Measurements from ENCODE around the gene ZNF366. TPM values are rescaled to one million over a fixed set of nuclear protein-coding genes. Genes with fewer than 3 reads are reported as not detected.

Gene ZNF366
- total and polyA plus RNA-seq, 2 donors, result 0.59 to 3.8 TPM

DNA sequence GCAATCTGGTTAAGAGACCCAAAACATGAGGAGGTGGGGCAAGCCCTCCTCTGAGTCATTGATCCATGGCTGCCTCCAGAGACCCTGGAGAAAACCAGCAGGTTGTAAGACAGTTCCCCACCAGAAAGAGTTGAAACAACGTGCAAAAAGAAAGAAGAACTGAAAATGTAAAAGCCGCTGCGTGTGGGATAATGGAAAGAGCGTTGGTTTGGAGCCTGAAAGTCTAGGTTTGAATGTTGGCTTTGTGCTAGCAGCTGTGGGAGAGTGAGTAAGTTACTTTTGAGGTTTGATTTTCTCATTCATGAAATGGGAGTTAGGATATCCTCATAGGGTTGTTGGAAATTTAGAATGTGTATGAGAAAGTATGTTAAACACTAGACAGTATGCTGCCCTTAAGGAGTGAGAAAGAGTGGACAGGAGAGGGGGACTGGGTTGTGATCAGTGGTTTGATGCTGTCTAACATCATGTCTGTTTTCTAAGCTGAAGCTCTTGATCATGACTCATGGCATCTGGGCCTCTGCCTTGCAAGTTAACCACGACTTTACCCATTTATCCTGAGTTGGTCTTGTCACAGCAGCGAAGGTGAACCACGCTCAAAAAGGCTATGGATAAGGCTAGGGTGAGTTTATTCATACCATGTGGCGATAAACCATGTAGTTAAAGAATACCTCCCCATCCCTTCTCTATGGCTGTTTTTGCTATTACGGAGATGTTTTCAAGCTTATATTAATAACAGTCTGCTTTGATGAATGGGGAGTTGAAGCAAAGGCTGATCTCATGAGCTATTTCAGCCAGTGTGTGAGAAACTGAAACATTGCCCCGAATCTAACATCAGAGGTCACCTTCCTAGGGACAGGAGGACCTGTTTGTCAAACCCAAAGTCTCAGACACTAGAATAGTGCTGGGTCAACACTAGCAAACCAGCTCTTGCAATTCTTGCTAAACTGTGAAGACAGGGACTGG, 41.3 kb downstream of the ZNF366 start:
- Histone ChIP-seq H3K27ac (ENCODE audit: low read depth in 1 of 2, low read length in 1 of 2) (no peak overlapping the region), H3K4me1 (ENCODE audit: control insufficient read depth in 2 of 2, insufficient read depth in 2 of 2, low read length in 2 of 2) (no peaks in the 10 kb centered on the region)
- 79% methylated on average over 10 of the region's 10 CpGs for WGBS

GRCh38 chr5:72465066-72465465, 42.1 kb downstream of the ZNF366 start:
- Histone ChIP-seq H3K9me3 (ENCODE audit: control insufficient read depth in 2 of 2, insufficient read depth in 1 of 2, low read length in 1 of 2) (peaks cover 0 to 1% of the 10 kb centered on the region in 2 donors), H3K4me3 (ENCODE audit: low read length in 2 of 2) (no peak overlapping the region), H3K4me1 (ENCODE audit: control insufficient read depth in 2 of 2, insufficient read depth in 2 of 2, low read length in 2 of 2) (no peaks in the 10 kb centered on the region), H3K27ac (ENCODE audit: low read depth in 1 of 2, low read length in 1 of 2) (no peak overlapping the region), H3K27me3 (ENCODE audit: control insufficient read depth in 2 of 2, insufficient read depth in 1 of 2, low read length in 1 of 2) (no peaks in the 10 kb centered on the region), H3K36me3 (ENCODE audit: control insufficient read depth in 2 of 2, insufficient read depth in 2 of 2, low read length in 1 of 2) (no peaks in the 10 kb centered on the region)
- DNase-seq (ENCODE audit: low read depth in 6 of 9, low spot score in 9 of 9), result no peak
- 66% methylated on average over 2 of the region's 2 CpGs for WGBS

More for the DNA sequence above, 41.3 kb downstream of the ZNF366 start:
- Histone ChIP-seq H3K4me3 (ENCODE audit: low read length in 2 of 2) (no peak overlapping the region), H3K9me3 (ENCODE audit: control insufficient read depth in 2 of 2, insufficient read depth in 1 of 2, low read length in 1 of 2) (no peaks in the 10 kb centered on the region), H3K36me3 (ENCODE audit: control insufficient read depth in 2 of 2, insufficient read depth in 2 of 2, low read length in 1 of 2) (no peaks in the 10 kb centered on the region), H3K27me3 (ENCODE audit: control insufficient read depth in 2 of 2, insufficient read depth in 1 of 2, low read length in 1 of 2) (no peaks in the 10 kb centered on the region)
- no peak for DNase-seq (ENCODE audit: low read depth in 6 of 9, low spot score in 9 of 9)

- Histone ChIP-seq H3K36me3 (ENCODE audit: control insufficient read depth in 2 of 2, insufficient read depth in 2 of 2, low read length in 1 of 2) (no peaks in the 10 kb centered on the region), H3K9me3 (ENCODE audit: control insufficient read depth in 2 of 2, insufficient read depth in 1 of 2, low read length in 1 of 2) (peaks cover 0 to 1% of the 10 kb centered on the region in 2 donors), H3K27me3 (ENCODE audit: control insufficient read depth in 2 of 2, insufficient read depth in 1 of 2, low read length in 1 of 2) (no peaks in the 10 kb centered on the region), H3K4me3 (ENCODE audit: low read length in 2 of 2) (no peak overlapping the region), H3K4me1 (ENCODE audit: control insufficient read depth in 2 of 2, insufficient read depth in 2 of 2, low read length in 2 of 2) (peaks cover 0 to 4% of the 10 kb centered on the region in 2 donors), H3K27ac (ENCODE audit: low read depth in 1 of 2, low read length in 1 of 2) (no peak overlapping the region)
- DNase-seq (ENCODE audit: low read depth in 6 of 9, low spot score in 9 of 9), result no peak
- 91% methylated on average over 6 of the region's 6 CpGs for WGBS
Measured at GRCh38 chr5:72464071-72464470, 43.1 kb downstream of the ZNF366 start.

- Histone ChIP-seq H3K27ac (ENCODE audit: low read depth in 1 of 2, low read length in 1 of 2) (no peak overlapping the region), H3K36me3 (ENCODE audit: control insufficient read depth in 2 of 2, insufficient read depth in 2 of 2, low read length in 1 of 2) (no peaks in the 10 kb centered on the region), H3K4me3 (ENCODE audit: low read length in 2 of 2) (no peak overlapping the region), H3K4me1 (ENCODE audit: control insufficient read depth in 2 of 2, insufficient read depth in 2 of 2, low read length in 2 of 2) (peaks cover 0 to 7% of the 10 kb centered on the region in 2 donors), H3K9me3 (ENCODE audit: control insufficient read depth in 2 of 2, insufficient read depth in 1 of 2, low read length in 1 of 2) (peaks cover 0 to 1% of the 10 kb centered on the region in 2 donors), H3K27me3 (ENCODE audit: control insufficient read depth in 2 of 2, insufficient read depth in 1 of 2, low read length in 1 of 2) (no peaks in the 10 kb centered on the region)
- DNase-seq (ENCODE audit: low read depth in 6 of 9, low spot score in 9 of 9), result no peak
- WGBS, result 92% methylated on average over 6 of the region's 6 CpGs
Measured at GRCh38 chr5:72463449-72464052, 43.7 kb downstream of the ZNF366 start.

DNA sequence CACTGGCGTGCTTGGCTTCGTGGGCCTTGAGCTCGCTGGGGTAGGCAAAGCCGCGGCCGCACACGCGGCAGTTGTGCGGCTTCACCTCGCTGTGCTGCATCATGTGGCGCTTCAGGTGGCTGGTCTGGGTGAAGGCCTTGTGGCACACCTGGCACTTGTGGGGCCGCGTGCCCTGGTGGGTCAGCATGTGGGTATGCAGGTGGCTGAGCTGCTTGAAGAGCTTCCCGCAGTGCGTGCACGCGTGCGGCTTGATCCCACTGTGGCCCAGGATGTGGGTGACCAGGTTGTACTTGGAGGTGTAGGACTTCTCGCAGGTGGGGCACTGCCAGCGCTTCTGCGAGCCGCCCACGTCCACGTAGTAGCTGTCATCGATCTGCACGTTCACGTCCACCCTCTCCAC, 46.8 kb downstream of the ZNF366 start:
- DNase-seq (ENCODE audit: low read depth in 6 of 9, low spot score in 9 of 9), result no peak
- WGBS, result 98% methylated on average over 27 of the region's 27 CpGs

GRCh38 chr5:72459913-72460312, 47.3 kb downstream of the ZNF366 start:
- WGBS, result 97% methylated on average over 18 of the region's 18 CpGs
- Histone ChIP-seq H3K36me3 (ENCODE audit: control insufficient read depth in 2 of 2, insufficient read depth in 2 of 2, low read length in 1 of 2) (no peaks in the 10 kb centered on the region), H3K27ac (ENCODE audit: low read depth in 1 of 2, low read length in 1 of 2) (no peak overlapping the region), H3K27me3 (ENCODE audit: control insufficient read depth in 2 of 2, insufficient read depth in 1 of 2, low read length in 1 of 2) (no peaks in the 10 kb centered on the region), H3K4me1 (ENCODE audit: control insufficient read depth in 2 of 2, insufficient read depth in 2 of 2, low read length in 2 of 2) (peaks cover 0 to 7% of the 10 kb centered on the region in 2 donors), H3K4me3 (ENCODE audit: low read length in 2 of 2) (no peak overlapping the region), H3K9me3 (ENCODE audit: control insufficient read depth in 2 of 2, insufficient read depth in 1 of 2, low read length in 1 of 2) (peaks cover 0 to 1% of the 10 kb centered on the region in 2 donors)
- no peak for DNase-seq (ENCODE audit: low read depth in 6 of 9, low spot score in 9 of 9)

More for the DNA sequence above, 46.8 kb downstream of the ZNF366 start:
- Histone ChIP-seq H3K4me3 (ENCODE audit: low read length in 2 of 2) (no peak overlapping the region), H3K9me3 (ENCODE audit: control insufficient read depth in 2 of 2, insufficient read depth in 1 of 2, low read length in 1 of 2) (peaks cover 0 to 1% of the 10 kb centered on the region in 2 donors), H3K27ac (ENCODE audit: low read depth in 1 of 2, low read length in 1 of 2) (no peak overlapping the region), H3K27me3 (ENCODE audit: control insufficient read depth in 2 of 2, insufficient read depth in 1 of 2, low read length in 1 of 2) (no peaks in the 10 kb centered on the region), H3K4me1 (ENCODE audit: control insufficient read depth in 2 of 2, insufficient read depth in 2 of 2, low read length in 2 of 2) (peaks cover 0 to 7% of the 10 kb centered on the region in 2 donors), H3K36me3 (ENCODE audit: control insufficient read depth in 2 of 2, insufficient read depth in 2 of 2, low read length in 1 of 2) (no peaks in the 10 kb centered on the region)

DNA sequence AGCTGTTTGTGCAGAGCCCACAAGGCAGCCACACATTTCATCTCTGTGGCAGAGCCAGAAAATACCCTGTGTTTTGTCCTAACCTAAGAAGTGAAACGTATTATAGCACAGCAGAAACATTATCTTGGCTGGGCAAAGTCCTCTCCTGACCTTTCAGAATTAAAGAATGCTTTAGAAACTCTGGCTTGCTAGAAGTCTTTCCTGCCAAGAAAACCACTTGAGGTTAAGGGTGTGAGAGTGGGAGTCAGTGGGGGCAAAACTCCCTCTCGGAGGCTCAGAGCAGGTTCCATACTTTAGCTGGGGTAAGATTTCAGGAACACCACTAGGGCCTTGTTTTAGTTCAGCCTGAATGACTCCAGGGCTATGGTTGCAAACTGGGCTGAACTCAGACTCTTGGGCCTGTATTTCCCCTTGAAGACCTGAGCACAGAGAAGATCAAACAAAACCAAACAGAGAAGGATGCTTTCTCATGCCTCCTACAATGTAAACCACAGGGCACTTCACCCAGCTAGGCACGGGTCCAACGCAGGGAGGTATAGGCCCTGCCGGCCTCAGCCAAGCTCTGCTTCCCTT, 48.0 kb downstream of the ZNF366 start:
- Histone ChIP-seq H3K27me3 (ENCODE audit: control insufficient read depth in 2 of 2, insufficient read depth in 1 of 2, low read length in 1 of 2) (no peaks in the 10 kb centered on the region), H3K9me3 (ENCODE audit: control insufficient read depth in 2 of 2, insufficient read depth in 1 of 2, low read length in 1 of 2) (peaks cover 0 to 1% of the 10 kb centered on the region in 2 donors), H3K4me3 (ENCODE audit: low read length in 2 of 2) (no peak overlapping the region), H3K27ac (ENCODE audit: low read depth in 1 of 2, low read length in 1 of 2) (no peak overlapping the region), H3K4me1 (ENCODE audit: control insufficient read depth in 2 of 2, insufficient read depth in 2 of 2, low read length in 2 of 2) (peaks cover 0 to 7% of the 10 kb centered on the region in 2 donors), H3K36me3 (ENCODE audit: control insufficient read depth in 2 of 2, insufficient read depth in 2 of 2, low read length in 1 of 2) (no peaks in the 10 kb centered on the region)
- DNase-seq (ENCODE audit: low read depth in 6 of 9, low spot score in 9 of 9), result no peak
- 33% methylated on average over 5 of the region's 5 CpGs for WGBS

GRCh38 chr5:72458407-72458806, 48.8 kb downstream of the ZNF366 start:
- Histone ChIP-seq H3K27ac (ENCODE audit: low read depth in 1 of 2, low read length in 1 of 2) (no peak overlapping the region), H3K27me3 (ENCODE audit: control insufficient read depth in 2 of 2, insufficient read depth in 1 of 2, low read length in 1 of 2) (no peaks in the 10 kb centered on the region), H3K4me1 (ENCODE audit: control insufficient read depth in 2 of 2, insufficient read depth in 2 of 2, low read length in 2 of 2) (peaks cover 0 to 10% of the 10 kb centered on the region in 2 donors), H3K9me3 (ENCODE audit: control insufficient read depth in 2 of 2, insufficient read depth in 1 of 2, low read length in 1 of 2) (peaks cover 0 to 1% of the 10 kb centered on the region in 2 donors), H3K36me3 (ENCODE audit: control insufficient read depth in 2 of 2, insufficient read depth in 2 of 2, low read length in 1 of 2) (no peaks in the 10 kb centered on the region), H3K4me3 (ENCODE audit: low read length in 2 of 2) (no peak overlapping the region)
- DNase-seq (ENCODE audit: low read depth in 6 of 9, low spot score in 9 of 9), result no peak
- 67% methylated on average over 3 of the region's 3 CpGs for WGBS

DNA sequence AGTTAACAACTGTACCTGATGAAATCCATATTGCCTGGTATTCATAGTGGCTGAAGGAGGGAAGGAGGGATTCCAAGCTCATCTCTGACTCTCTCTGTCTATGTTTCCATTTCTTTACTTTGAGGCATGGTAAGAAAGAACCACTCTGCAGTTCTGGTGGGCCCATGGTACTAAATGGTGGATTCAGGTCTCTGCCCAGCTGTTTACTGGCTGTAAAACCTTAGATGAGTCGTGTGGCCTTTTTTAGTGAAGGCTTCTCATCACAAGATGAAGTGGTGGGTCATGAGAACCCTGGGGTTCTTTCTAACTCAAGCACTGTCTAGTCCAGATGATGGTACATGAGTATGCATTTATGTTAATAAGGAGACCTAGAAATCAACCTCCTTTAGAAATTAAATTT, 49.7 kb downstream of the ZNF366 start:
- 98% methylated on average over 1 of the region's 1 CpG for WGBS
- H3K4me1 ChIP-seq (ENCODE audit: control insufficient read depth in 2 of 2, insufficient read depth in 2 of 2, low read length in 2 of 2), result peaks cover 0 to 11% of the 10 kb centered on the region in 2 donors

More for the DNA sequence above, 49.7 kb downstream of the ZNF366 start:
- Histone ChIP-seq H3K27me3 (ENCODE audit: control insufficient read depth in 2 of 2, insufficient read depth in 1 of 2, low read length in 1 of 2) (no peaks in the 10 kb centered on the region), H3K9me3 (ENCODE audit: control insufficient read depth in 2 of 2, insufficient read depth in 1 of 2, low read length in 1 of 2) (peaks cover 0 to 1% of the 10 kb centered on the region in 2 donors), H3K36me3 (ENCODE audit: control insufficient read depth in 2 of 2, insufficient read depth in 2 of 2, low read length in 1 of 2) (no peaks in the 10 kb centered on the region), H3K27ac (ENCODE audit: low read depth in 1 of 2, low read length in 1 of 2) (no peak overlapping the region), H3K4me3 (ENCODE audit: low read length in 2 of 2) (no peak overlapping the region)
- no peak for DNase-seq (ENCODE audit: low read depth in 6 of 9, low spot score in 9 of 9)

Measured in thymus (tissue), 11 donors.